RKO (cell line): ENCODE data around the gene SPRR5.
A peak's percentile ranks its signal among the peaks of the same experiment; 100 is the strongest.

Experiments
- DNase-seq: peaks from one replicate; pipeline ENCODE4 v3.0.0-alpha.2; 2016; ENCODE audit warnings: low spot score

SPRR5 gene

GRCh38 chr1:152946651-152947256 lies at the start of gene SPRR5:
Gene SPRR5 (plus strand): TSS chr1:152947206. CDS start chr1:152948555, 1,349 bp downstream.
- DNase-seq, result no peak

GRCh38 chr1:152899027-152899426 lies 48.0 kb upstream of the SPRR5 start:
- DNase-seq, result no peak

GRCh38 chr1:152899883-152900282 lies 47.1 kb upstream of the SPRR5 start:
- DNase-seq, result no peak

GRCh38 chr1:152901631-152902030 lies 45.4 kb upstream of the SPRR5 start:
- DNase-seq, result no peak

- DNase-seq, result no peak
These were observed 44.4 kb upstream of the SPRR5 start for GRCh38 chr1:152902636-152903035.

GRCh38 chr1:152904688-152905440 lies 42.1 kb upstream of the SPRR5 start:
- no peak for DNase-seq

- peak; percentile 45 for DNase-seq
These were observed 40.9 kb upstream of the SPRR5 start for GRCh38 chr1:152906023-152906565.

- DNase-seq, result no peak
These were observed 39.1 kb upstream of the SPRR5 start, which contains the start of gene IVL for GRCh38 chr1:152907686-152908601. Gene IVL (plus strand): TSS chr1:152908546. CDS start chr1:152909798, 1,252 bp downstream.

- DNase-seq, result no peak
These were observed 37.8 kb upstream of the SPRR5 start for GRCh38 chr1:152909206-152909605.

GRCh38 chr1:152912471-152912870 lies 34.5 kb upstream of the SPRR5 start:
- no peak for DNase-seq

- DNase-seq, result no peak
These were observed 34.1 kb upstream of the SPRR5 start for GRCh38 chr1:152912900-152913299.

GRCh38 chr1:152917794-152918193 lies 29.2 kb upstream of the SPRR5 start:
- peak; percentile 56 for DNase-seq

- DNase-seq, result no peak
These were observed 27.9 kb upstream of the SPRR5 start for GRCh38 chr1:152919071-152919470.

GRCh38 chr1:152924191-152924590 lies 22.8 kb upstream of the SPRR5 start:
- no peak for DNase-seq

GRCh38 chr1:152926091-152926490 lies 20.9 kb upstream of the SPRR5 start:
- DNase-seq, result peak; percentile 46

GRCh38 chr1:152928671-152929070 lies 18.3 kb upstream of the SPRR5 start:
- DNase-seq, result no peak

GRCh38 chr1:152932170-152932811 lies 14.7 kb upstream of the SPRR5 start:
- no peak for DNase-seq

- DNase-seq, result no peak
These were observed 13.8 kb upstream of the SPRR5 start for GRCh38 chr1:152933196-152933595.

- no peak for DNase-seq
These were observed 6.4 kb upstream of the SPRR5 start for GRCh38 chr1:152940614-152941013.

GRCh38 chr1:152941037-152941711 lies 5.8 kb upstream of the SPRR5 start:
- DNase-seq, result no peak

- no peak for DNase-seq
These were observed 4.8 kb upstream of the SPRR5 start for GRCh38 chr1:152942161-152942560.
